Measurements from ENCODE around the gene F5.

The F5 gene

DNA sequence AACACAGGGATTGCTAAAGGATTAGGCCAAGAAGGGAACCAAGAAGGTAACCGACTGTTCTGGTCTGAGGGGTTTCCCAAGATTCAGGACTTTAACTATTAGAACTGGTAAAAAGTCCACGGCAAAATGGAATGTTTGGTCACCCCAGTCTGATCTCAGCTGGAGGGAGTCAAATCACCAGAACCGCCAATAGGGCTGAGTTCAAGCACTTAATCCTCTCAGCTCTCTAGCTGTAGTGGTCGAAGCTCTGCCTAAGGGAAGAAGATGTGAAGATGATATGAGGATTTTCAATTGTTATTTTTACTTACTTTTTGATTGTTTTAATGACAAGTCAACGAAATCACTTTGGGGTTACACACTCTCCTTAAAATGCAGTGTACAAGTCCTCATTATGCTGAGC is 29.1 kb downstream of the F5 start:
- TF ChIP-seq, protein P1, sequence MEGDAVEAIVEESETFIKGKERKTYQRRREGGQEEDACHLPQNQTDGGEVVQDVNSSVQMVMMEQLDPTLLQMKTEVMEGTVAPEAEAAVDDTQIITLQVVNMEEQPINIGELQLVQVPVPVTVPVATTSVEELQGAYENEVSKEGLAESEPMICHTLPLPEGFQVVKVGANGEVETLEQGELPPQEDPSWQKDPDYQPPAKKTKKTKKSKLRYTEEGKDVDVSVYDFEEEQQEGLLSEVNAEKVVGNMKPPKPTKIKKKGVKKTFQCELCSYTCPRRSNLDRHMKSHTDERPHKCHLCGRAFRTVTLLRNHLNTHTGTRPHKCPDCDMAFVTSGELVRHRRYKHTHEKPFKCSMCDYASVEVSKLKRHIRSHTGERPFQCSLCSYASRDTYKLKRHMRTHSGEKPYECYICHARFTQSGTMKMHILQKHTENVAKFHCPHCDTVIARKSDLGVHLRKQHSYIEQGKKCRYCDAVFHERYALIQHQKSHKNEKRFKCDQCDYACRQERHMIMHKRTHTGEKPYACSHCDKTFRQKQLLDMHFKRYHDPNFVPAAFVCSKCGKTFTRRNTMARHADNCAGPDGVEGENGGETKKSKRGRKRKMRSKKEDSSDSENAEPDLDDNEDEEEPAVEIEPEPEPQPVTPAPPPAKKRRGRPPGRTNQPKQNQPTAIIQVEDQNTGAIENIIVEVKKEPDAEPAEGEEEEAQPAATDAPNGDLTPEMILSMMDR (conservative IDR thresholded peaks at IDR 0.05; ENCODE audit: low read depth, low read length), result no peak
- Histone ChIP-seq H3K36me3 (ENCODE audit: insufficient read depth) (no peaks in the 10 kb centered on the region), H2AFZ (ENCODE audit: low read depth) (no peak overlapping the region), H3K4me2 (no peak overlapping the region), H4K20me1 (ENCODE audit: insufficient read depth) (no peaks in the 10 kb centered on the region), H3K4me3 (IDR thresholded peaks at IDR 0.05; ENCODE audit: insufficient read depth, low read depth, low read length) (no peak overlapping the region), H3K9ac (no peak overlapping the region), H3K27ac (no peak overlapping the region), H3K27me3 (ENCODE audit: insufficient read depth, low read depth) (no peaks in the 10 kb centered on the region), H3K79me2 (ENCODE audit: insufficient read depth, low read depth) (no peaks in the 10 kb centered on the region), H3K4me1 (ENCODE audit: low read depth, poor library complexity, severe bottlenecking) (no peaks in the 10 kb centered on the region)

DNA sequence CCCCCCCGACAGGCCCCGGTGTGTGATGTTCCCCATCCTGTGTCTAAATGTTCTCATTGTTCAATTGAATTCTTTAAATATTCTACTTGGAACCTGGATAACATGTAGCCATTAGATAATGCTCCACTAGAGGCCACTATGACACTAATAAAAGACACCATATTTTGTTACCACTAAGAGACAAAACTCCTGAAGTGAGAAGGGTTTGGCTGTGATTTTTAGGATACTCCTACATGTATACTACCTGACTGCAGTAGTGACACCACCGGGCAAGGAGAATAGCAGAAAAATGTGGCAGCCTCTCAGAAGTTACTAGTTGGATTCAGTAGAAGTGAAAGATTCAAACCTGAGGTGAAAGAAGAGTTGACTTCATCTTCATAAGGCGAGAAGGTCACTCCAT is 36.0 kb downstream of the F5 start:
- Histone ChIP-seq H3K36me3 (ENCODE audit: insufficient read depth) (no peaks in the 10 kb centered on the region), H3K27me3 (ENCODE audit: insufficient read depth, low read depth) (no peaks in the 10 kb centered on the region), H3K4me3 (IDR thresholded peaks at IDR 0.05; ENCODE audit: insufficient read depth, low read depth, low read length) (no peak overlapping the region), H3K4me2 (no peak overlapping the region), H3K4me1 (ENCODE audit: low read depth, poor library complexity, severe bottlenecking) (no peaks in the 10 kb centered on the region), H3K79me2 (ENCODE audit: insufficient read depth, low read depth) (no peaks in the 10 kb centered on the region), H2AFZ (ENCODE audit: low read depth) (no peak overlapping the region), H3K9ac (no peak overlapping the region), H4K20me1 (ENCODE audit: insufficient read depth) (no peaks in the 10 kb centered on the region), H3K27ac (no peak overlapping the region)
- TF ChIP-seq, protein P1 (conservative IDR thresholded peaks at IDR 0.05; ENCODE audit: low read depth, low read length), result peak; percentile 83

DNA sequence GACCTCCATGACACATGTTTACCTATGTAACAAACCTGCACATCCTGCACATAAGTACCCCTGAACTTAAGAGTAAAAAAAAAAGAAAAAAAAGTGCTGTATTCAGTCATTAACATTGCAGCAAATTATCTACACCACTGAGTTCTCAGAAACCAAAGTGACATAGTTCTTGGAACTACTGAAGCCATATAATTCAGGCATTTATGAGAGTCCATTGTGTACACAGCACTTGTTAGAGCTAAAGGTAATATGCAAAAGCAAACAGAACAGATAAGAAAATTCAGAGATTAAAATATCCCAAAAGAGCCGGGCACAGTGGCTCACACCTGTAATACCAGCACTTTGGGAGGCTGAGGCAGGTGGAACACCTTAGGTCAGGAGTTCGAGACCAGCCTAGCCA is 38.0 kb downstream of the F5 start:
- Histone ChIP-seq H3K36me3 (ENCODE audit: insufficient read depth) (no peaks in the 10 kb centered on the region), H3K79me2 (ENCODE audit: insufficient read depth, low read depth) (no peaks in the 10 kb centered on the region), H4K20me1 (ENCODE audit: insufficient read depth) (no peaks in the 10 kb centered on the region), H2AFZ (ENCODE audit: low read depth) (no peak overlapping the region), H3K27ac (no peak overlapping the region), H3K27me3 (ENCODE audit: insufficient read depth, low read depth) (no peaks in the 10 kb centered on the region), H3K4me2 (no peak overlapping the region), H3K4me1 (ENCODE audit: low read depth, poor library complexity, severe bottlenecking) (no peaks in the 10 kb centered on the region), H3K9ac (no peak overlapping the region), H3K4me3 (IDR thresholded peaks at IDR 0.05; ENCODE audit: insufficient read depth, low read depth, low read length) (no peak overlapping the region)
- TF ChIP-seq, protein P1 (conservative IDR thresholded peaks at IDR 0.05; ENCODE audit: low read depth, low read length), result no peak

DNA sequence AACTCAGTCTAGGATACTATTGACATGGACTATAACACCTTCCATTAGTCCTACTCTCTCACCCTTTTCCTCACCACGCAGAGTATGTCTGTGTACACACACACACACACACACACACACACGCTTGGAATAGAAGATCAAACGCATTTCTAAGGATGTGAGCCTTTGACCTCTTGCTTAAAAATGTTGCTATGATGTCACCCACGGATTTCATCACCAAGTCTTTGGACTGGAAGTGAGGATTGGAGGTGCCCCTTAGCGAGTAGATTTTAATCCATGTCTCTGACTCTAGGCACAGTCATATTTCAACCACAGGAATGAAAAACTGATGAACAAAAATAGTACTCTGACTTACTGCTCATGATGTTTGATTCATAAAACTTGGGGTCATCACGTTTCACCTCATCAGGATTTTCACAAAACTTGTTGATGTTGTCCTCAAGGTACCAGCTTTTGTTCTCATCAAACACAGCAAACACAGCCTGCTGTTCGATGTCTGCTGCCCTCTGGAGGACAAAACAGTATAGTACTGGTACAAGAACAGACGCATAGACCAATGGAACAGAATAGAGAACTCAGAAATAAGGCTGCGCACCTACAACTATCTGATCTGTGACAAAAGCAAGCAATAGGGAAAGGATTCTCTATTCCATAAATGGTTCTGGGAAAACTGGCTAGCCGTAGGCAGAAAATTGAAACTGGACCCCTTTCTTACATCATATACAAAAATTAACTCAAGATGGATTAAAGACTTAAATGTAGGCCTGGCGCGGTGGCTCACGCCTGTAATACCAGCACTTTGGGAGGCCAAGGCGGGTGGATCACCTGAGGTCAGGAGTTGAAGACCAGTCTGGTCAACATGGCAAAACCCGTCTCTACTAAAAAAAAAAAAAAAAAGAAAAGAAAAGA is 39.9 kb downstream of the F5 start:
- Histone ChIP-seq H3K27me3 (ENCODE audit: insufficient read depth, low read depth) (no peaks in the 10 kb centered on the region), H3K9ac (no peak overlapping the region)

More for the DNA sequence above, 39.9 kb downstream of the F5 start:
- no peak overlapping the region for H3K27ac ChIP-seq
- TF ChIP-seq, protein P1 (conservative IDR thresholded peaks at IDR 0.05; ENCODE audit: low read depth, low read length), result peak; percentile 90
- no peaks in the 10 kb centered on the region for H3K4me1 ChIP-seq (ENCODE audit: low read depth, poor library complexity, severe bottlenecking)
- H4K20me1 ChIP-seq (ENCODE audit: insufficient read depth), result no peaks in the 10 kb centered on the region
- no peak overlapping the region for H3K4me3 ChIP-seq (IDR thresholded peaks at IDR 0.05; ENCODE audit: insufficient read depth, low read depth, low read length)
- no peak overlapping the region for H3K4me2 ChIP-seq
- no peaks in the 10 kb centered on the region for H3K36me3 ChIP-seq (ENCODE audit: insufficient read depth)
- H3K79me2 ChIP-seq (ENCODE audit: insufficient read depth, low read depth), result no peaks in the 10 kb centered on the region
- H2AFZ ChIP-seq (ENCODE audit: low read depth), result no peak overlapping the region
